Mesendoderm (in vitro differentiated cells): Measurements from ENCODE around the gene SNAP29.

ENCODE experiments used
- DNase-seq: peaks from one replicate; pipeline ENCODE4 v3.0.0; 2013
- H2AK5ac ChIP-seq: 2 replicates; pipeline ENCODE4 v1.6.1; 2013; ENCODE audit warnings: low read length, inconsistent platforms
- H2BK120ac ChIP-seq: 2 replicates; pipeline ENCODE4 v1.6.1; 2013; ENCODE audit warnings: low read depth, mild to moderate bottlenecking, low read length, moderate library complexity, mixed read lengths
- H2BK15ac ChIP-seq: replicated peaks from 2 replicates; pipeline ENCODE4 v1.6.1; 2013; ENCODE audit warnings: low read depth, mild to moderate bottlenecking, moderate library complexity
- H2BK5ac ChIP-seq: 2 replicates; pipeline ENCODE4 v1.6.1; 2013; ENCODE audit warnings: low read length, inconsistent platforms
- H3K18ac ChIP-seq: 2 replicates; pipeline ENCODE4 v1.6.1; 2013; ENCODE audit warnings: mild to moderate bottlenecking, low read length, mixed read lengths
- H3K23ac ChIP-seq: one replicate; pipeline ENCODE4 v1.6.1; 2013; ENCODE audit warnings: low read length
- H3K27ac ChIP-seq: 2 replicates; pipeline ENCODE4 v1.5.1; 2013; ENCODE audit warnings: low read depth, mild to moderate bottlenecking, inconsistent platforms, low read length, moderate library complexity
- H3K27me3 ChIP-seq: 2 replicates; pipeline ENCODE4 v1.6.1; 2013; ENCODE audit warnings: low read length, control low read depth, mild to moderate bottlenecking, inconsistent platforms; ENCODE audit not compliant: insufficient read depth, poor library complexity
- H3K36me3 ChIP-seq: 2 replicates; pipeline ENCODE4 v1.6.1; 2013; ENCODE audit warnings: low read length, inconsistent platforms; ENCODE audit not compliant: control insufficient read depth, insufficient read depth
- H3K4ac ChIP-seq: one replicate; pipeline ENCODE4 v1.6.1; 2013; ENCODE audit warnings: low read depth, mild to moderate bottlenecking, low read length, moderate library complexity
- H3K4me1 ChIP-seq: 2 replicates; pipeline ENCODE4 v1.6.1; 2013; ENCODE audit warnings: low read depth, low read length, inconsistent platforms; ENCODE audit not compliant: control insufficient read depth
- H3K4me2 ChIP-seq: 2 replicates; pipeline ENCODE4 v1.6.1; 2013; ENCODE audit warnings: low read length
- H3K4me3 ChIP-seq: 2 replicates; pipeline ENCODE4 v1.5.1; 2013; ENCODE audit warnings: mild to moderate bottlenecking, low read length
- H3K56ac ChIP-seq: one replicate; pipeline ENCODE4 v1.6.1; 2013; ENCODE audit warnings: low read length
- H3K79me1 ChIP-seq: 2 replicates; pipeline ENCODE4 v1.6.1; 2013; ENCODE audit warnings: low read length, inconsistent platforms
- H3K79me2 ChIP-seq: 2 replicates; pipeline ENCODE4 v1.6.1; 2013; ENCODE audit warnings: mild to moderate bottlenecking, low read length; ENCODE audit not compliant: control insufficient read depth, insufficient read depth
- H3K9ac ChIP-seq: 2 replicates; pipeline ENCODE4 v1.6.1; 2013; ENCODE audit warnings: low read length, inconsistent platforms
- H4K5ac ChIP-seq: one replicate; pipeline ENCODE4 v1.6.1; 2013; ENCODE audit warnings: low read length
- H4K8ac ChIP-seq: one replicate; pipeline ENCODE4 v1.6.1; 2013; ENCODE audit warnings: low read depth, mild to moderate bottlenecking, control low read depth, low read length, moderate library complexity
- WGBS: extraction: QIAGEN DNeasy Blood & Tissue Kit; methylation state at CpG from one replicate; pipeline ENCODE4 v1.1.7; 2013; ENCODE audit warnings: low lambda C conversion rate, missing lambda C conversion rate; ENCODE audit not compliant: insufficient coverage; ENCODE audit errors: extremely low coverage; 5-methylcytosine and 5-hydroxymethylcytosine counted together

Gene SNAP29

DNA sequence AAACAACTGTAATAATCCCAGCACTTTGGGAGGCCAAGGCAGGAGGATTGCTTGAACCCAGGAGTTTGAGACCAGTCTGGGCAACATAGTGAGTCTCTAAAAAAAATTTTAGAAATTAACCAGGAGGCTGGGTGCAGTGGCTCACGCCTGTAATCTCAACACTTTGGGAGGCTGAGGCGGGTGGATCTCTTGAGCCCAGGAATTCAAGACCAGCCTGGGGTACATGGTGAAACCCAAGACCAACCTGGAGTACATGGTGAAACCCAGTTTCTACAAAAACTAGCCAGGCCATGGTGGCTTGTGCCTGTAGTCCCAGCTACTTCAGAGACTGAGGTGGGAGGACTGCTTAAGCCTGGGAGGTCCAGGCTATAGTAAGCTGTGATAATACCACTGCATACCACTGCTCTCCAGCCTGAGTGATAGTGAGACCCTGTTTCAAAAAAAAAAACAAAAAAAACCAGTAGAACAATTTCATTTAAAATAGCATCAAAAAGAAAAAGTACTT lies 11.4 kb upstream of the SNAP29 start:
- H2BK15ac ChIP-seq, result no peak overlapping the region
- H3K4me1 ChIP-seq, result no peaks in the 10 kb centered on the region
- H3K4ac ChIP-seq, result no peak overlapping the region
- no peak overlapping the region for H4K5ac ChIP-seq
- H3K27ac ChIP-seq, result no peak overlapping the region
- H2BK120ac ChIP-seq, result no peak overlapping the region
- no peak overlapping the region for H3K18ac ChIP-seq
- no peak overlapping the region for H4K8ac ChIP-seq
- H3K79me1 ChIP-seq, result peaks cover 6% of the 10 kb centered on the region
- H3K4me3 ChIP-seq, result no peak overlapping the region
- no peak overlapping the region for H2BK5ac ChIP-seq
- no peak overlapping the region for H3K4me2 ChIP-seq
- H3K27me3 ChIP-seq, result no peaks in the 10 kb centered on the region
- no peaks in the 10 kb centered on the region for H3K79me2 ChIP-seq
- H2AK5ac ChIP-seq, result no peak overlapping the region
- H3K56ac ChIP-seq, result no peak overlapping the region
- no peaks in the 10 kb centered on the region for H3K36me3 ChIP-seq
- no peak overlapping the region for H3K23ac ChIP-seq
- WGBS, result no CpG with 5 or more reads among the region's 2 CpGs
- no peak for DNase-seq
- no peak overlapping the region for H3K9ac ChIP-seq

DNA sequence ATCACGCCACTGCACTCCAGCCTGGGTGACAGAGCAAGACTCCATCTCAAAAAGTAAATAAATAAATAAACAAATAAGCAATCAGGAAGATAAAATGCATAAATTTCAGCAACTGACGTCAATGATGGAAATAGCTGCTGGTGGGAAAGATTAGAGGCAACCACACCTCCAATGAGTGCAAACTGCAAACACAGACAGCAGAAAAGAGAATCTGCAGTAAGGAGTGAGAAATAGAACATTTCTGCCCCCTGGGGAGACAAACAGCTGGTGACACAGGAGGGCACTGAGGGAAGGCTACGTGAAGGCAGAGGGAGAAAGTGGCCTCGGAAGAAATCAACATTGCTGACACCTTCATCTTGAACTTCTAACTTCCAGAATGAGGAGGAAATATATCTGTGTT lies 6.7 kb upstream of the SNAP29 start:
- Histone ChIP-seq H2AK5ac (no peak overlapping the region), H3K4me3 (no peak overlapping the region), H3K56ac (no peak overlapping the region), H3K79me2 (peaks cover 2% of the 10 kb centered on the region), H3K23ac (no peak overlapping the region), H3K18ac (no peak overlapping the region), H3K4ac (no peak overlapping the region), H2BK5ac (no peak overlapping the region), H3K79me1 (peaks cover 9% of the 10 kb centered on the region), H3K4me1 (no peaks in the 10 kb centered on the region), H4K5ac (no peak overlapping the region), H3K4me2 (no peak overlapping the region), H2BK15ac (no peak overlapping the region), H3K27me3 (no peaks in the 10 kb centered on the region), H2BK120ac (no peak overlapping the region), H4K8ac (no peak overlapping the region), H3K36me3 (no peaks in the 10 kb centered on the region), H3K9ac (no peak overlapping the region), H3K27ac (no peak overlapping the region)
- no CpG with 5 or more reads among the region's 4 CpGs for WGBS
- no peak for DNase-seq

DNA sequence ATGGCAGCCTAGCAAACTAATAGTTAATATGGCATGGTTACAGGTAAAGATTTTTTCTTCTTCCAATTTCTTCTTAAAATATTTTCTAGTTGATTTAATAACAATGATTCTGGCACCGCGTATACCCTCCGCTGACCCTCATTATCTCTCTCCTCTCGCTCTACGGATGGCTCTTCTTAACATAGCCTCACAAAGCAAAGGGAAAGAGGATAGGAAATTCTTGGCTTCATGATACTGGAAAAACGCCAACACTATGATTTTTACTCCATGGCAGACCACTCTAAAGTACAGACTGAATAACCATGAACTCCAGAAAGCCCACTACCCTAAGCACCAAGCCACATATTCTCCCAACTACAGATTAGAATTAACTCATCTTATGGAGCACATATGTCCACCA lies 6.3 kb upstream of the SNAP29 start:
- Histone ChIP-seq H3K18ac (no peak overlapping the region), H3K79me2 (peaks cover 6% of the 10 kb centered on the region), H3K36me3 (no peaks in the 10 kb centered on the region), H3K4me1 (peaks cover 2% of the 10 kb centered on the region), H2BK120ac (no peak overlapping the region), H3K9ac (no peak overlapping the region), H4K5ac (no peak overlapping the region), H3K4me3 (no peak overlapping the region), H3K27me3 (no peaks in the 10 kb centered on the region), H2BK5ac (no peak overlapping the region), H3K56ac (no peak overlapping the region), H3K79me1 (peaks cover 11% of the 10 kb centered on the region), H3K27ac (no peak overlapping the region), H3K23ac (no peak overlapping the region), H3K4me2 (no peak overlapping the region), H3K4ac (no peak overlapping the region), H2AK5ac (no peak overlapping the region), H4K8ac (no peak overlapping the region), H2BK15ac (no peak overlapping the region)
- no peak for DNase-seq
- WGBS, result no CpG with 5 or more reads among the region's 6 CpGs

DNA sequence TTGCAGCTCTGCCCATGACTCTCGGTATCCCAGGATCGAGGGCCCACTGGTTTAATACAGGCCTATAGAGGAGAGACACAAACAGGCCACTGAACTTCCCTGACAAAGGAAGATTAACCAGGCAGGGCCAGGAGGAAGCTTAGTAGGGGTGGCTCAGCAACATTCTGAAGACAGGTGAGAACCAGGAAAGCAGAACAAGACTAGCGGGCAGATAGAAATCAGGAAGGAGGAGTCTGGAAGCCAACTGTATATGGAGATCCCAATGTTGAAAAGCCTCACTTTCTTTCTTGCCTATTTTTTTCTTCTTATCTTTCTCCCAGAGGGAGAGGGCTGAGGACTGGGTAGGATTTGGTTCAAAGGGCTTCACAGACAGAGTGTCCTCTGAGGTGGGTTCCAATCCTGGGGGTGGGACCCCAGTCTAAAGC lies 5.6 kb upstream of the SNAP29 start:
- H3K79me2 ChIP-seq, result peaks cover 9% of the 10 kb centered on the region
- H2BK5ac ChIP-seq, result no peak overlapping the region
- H2BK15ac ChIP-seq, result no peak overlapping the region
- no peak overlapping the region for H3K4me2 ChIP-seq
- no peak overlapping the region for H3K4me3 ChIP-seq
- H3K18ac ChIP-seq, result no peak overlapping the region
- H4K5ac ChIP-seq, result no peak overlapping the region
- H3K23ac ChIP-seq, result no peak overlapping the region
- no peaks in the 10 kb centered on the region for H3K36me3 ChIP-seq
- peaks cover 5% of the 10 kb centered on the region for H3K4me1 ChIP-seq
- no peak overlapping the region for H3K56ac ChIP-seq
- DNase-seq, result no peak
- no peak overlapping the region for H3K9ac ChIP-seq
- no peak overlapping the region for H3K27ac ChIP-seq
- no CpG with 5 or more reads among the region's 3 CpGs for WGBS
- no peak overlapping the region for H2BK120ac ChIP-seq
- peaks cover 16% of the 10 kb centered on the region for H3K79me1 ChIP-seq
- no peak overlapping the region for H4K8ac ChIP-seq
- H3K27me3 ChIP-seq, result no peaks in the 10 kb centered on the region
- no peak overlapping the region for H3K4ac ChIP-seq
- no peak overlapping the region for H2AK5ac ChIP-seq

DNA sequence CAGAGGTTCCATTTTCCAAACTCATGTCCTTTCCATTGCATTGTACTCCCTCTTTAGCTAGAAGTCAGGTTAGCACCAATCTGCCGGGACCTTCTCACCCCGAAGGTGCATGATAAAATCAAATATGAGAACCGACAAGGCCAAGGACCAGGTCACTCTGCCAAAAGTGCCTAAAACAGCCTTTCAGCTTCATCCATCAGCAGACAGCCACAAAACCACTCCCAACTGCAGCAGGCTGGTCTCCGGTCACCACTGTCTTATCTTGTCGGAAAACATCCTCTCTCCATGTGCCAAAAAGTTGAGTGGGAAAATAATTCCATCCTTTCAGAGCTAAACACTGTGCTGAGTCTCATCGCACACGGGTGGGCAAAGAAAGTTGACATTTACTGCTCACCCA lies 1.6 kb upstream of the SNAP29 start:
- no peak overlapping the region for H3K27ac ChIP-seq
- no peak overlapping the region for H3K4me3 ChIP-seq
- H3K4me2 ChIP-seq, result no peak overlapping the region
- H2AK5ac ChIP-seq, result no peak overlapping the region
- H2BK15ac ChIP-seq, result no peak overlapping the region
- no peaks in the 10 kb centered on the region for H3K27me3 ChIP-seq
- H3K79me2 ChIP-seq, result peaks cover 9% of the 10 kb centered on the region
- H4K5ac ChIP-seq, result no peak overlapping the region
- no peak overlapping the region for H2BK120ac ChIP-seq
- H3K56ac ChIP-seq, result peak overlapping the region; percentile 17
- no peak overlapping the region for H3K4ac ChIP-seq
- H3K23ac ChIP-seq, result no peak overlapping the region
- WGBS, result no CpG with 5 or more reads among the region's 7 CpGs
- H3K79me1 ChIP-seq, result peaks cover 16% of the 10 kb centered on the region
- no peaks in the 10 kb centered on the region for H3K36me3 ChIP-seq
- DNase-seq, result no peak
- peak overlapping the region; percentile 20 for H3K9ac ChIP-seq
- H2BK5ac ChIP-seq, result no peak overlapping the region
- no peak overlapping the region for H4K8ac ChIP-seq
- peaks cover 5% of the 10 kb centered on the region for H3K4me1 ChIP-seq
- no peak overlapping the region for H3K18ac ChIP-seq
